ENCODE data around the gene FLNB.
A peak's percentile ranks its signal among the peaks of the same experiment; 100 is the strongest.

Gene FLNB

GRCh38 chr3:58202917-58203360 lies 194.7 kb downstream of the FLNB start:
- H3K27me3 ChIP-seq (ENCODE audit: low read depth): peaks cover 10% of the 10 kb centered on the region
- no peaks in the 10 kb centered on the region for H3K36me3 ChIP-seq (replicated peaks)
- no peak overlapping the region for H3K4me3 ChIP-seq
- no peaks in the 10 kb centered on the region for H3K9me3 ChIP-seq
- in situ Hi-C loops (cut with MboI; ENCODE audit: low sequenced_read_pairs): no loop called here
- no peak for DNase-seq (ENCODE audit: low spot score in 2 of 2)
- H3K4me1 ChIP-seq: no peaks in the 10 kb centered on the region

GRCh38 chr3:58203541-58203940 lies 195.3 kb downstream of the FLNB start:
- no peak for DNase-seq (ENCODE audit: low spot score in 2 of 2)
- Histone ChIP-seq H3K27me3 (ENCODE audit: low read depth) (peaks cover 10% of the 10 kb centered on the region), H3K36me3 (replicated peaks) (no peaks in the 10 kb centered on the region), H3K4me1 (no peaks in the 10 kb centered on the region), H3K9me3 (no peaks in the 10 kb centered on the region), H3K4me3 (no peak overlapping the region)
- in situ Hi-C loops (cut with MboI; ENCODE audit: low sequenced_read_pairs): no loop called here

- in situ Hi-C loops (cut with MboI; ENCODE audit: low sequenced_read_pairs): no loop called here
Observed at GRCh38 chr3:58204720-58205119, 196.5 kb downstream of the FLNB start.

GRCh38 chr3:58205981-58206380 lies 197.8 kb downstream of the FLNB start:
- DNase-seq (ENCODE audit: low spot score in 2 of 2): no peak
- H3K36me3 ChIP-seq (replicated peaks): no peaks in the 10 kb centered on the region
- in situ Hi-C loops (cut with MboI; ENCODE audit: low sequenced_read_pairs): no loop called here
- H3K4me3 ChIP-seq: no peak overlapping the region
- H3K9me3 ChIP-seq: no peaks in the 10 kb centered on the region
- H3K27me3 ChIP-seq (ENCODE audit: low read depth): peaks cover 10% of the 10 kb centered on the region
- no peaks in the 10 kb centered on the region for H3K4me1 ChIP-seq

More at GRCh38 chr3:58204720-58205119, 196.5 kb downstream of the FLNB start:
- Histone ChIP-seq H3K36me3 (replicated peaks) (no peaks in the 10 kb centered on the region), H3K27me3 (ENCODE audit: low read depth) (peaks cover 10% of the 10 kb centered on the region), H3K4me3 (no peak overlapping the region), H3K4me1 (no peaks in the 10 kb centered on the region), H3K9me3 (no peaks in the 10 kb centered on the region)
- DNase-seq (ENCODE audit: low spot score in 2 of 2): no peak

GRCh38 chr3:58206406-58207011 lies 198.3 kb downstream of the FLNB start:
- DNase-seq (ENCODE audit: low spot score in 2 of 2): no peak
- in situ Hi-C loops (cut with MboI; ENCODE audit: low sequenced_read_pairs): no loop called here

GRCh38 chr3:58207954-58208353 lies 199.7 kb downstream of the FLNB start:
- Histone ChIP-seq H3K4me1 (no peaks in the 10 kb centered on the region), H3K9me3 (no peaks in the 10 kb centered on the region), H3K36me3 (replicated peaks) (no peaks in the 10 kb centered on the region), H3K27me3 (ENCODE audit: low read depth) (peaks cover 10% of the 10 kb centered on the region), H3K4me3 (no peak overlapping the region)
- in situ Hi-C loops (cut with MboI; ENCODE audit: low sequenced_read_pairs): no loop called here
- no peak for DNase-seq (ENCODE audit: low spot score in 2 of 2)

More at GRCh38 chr3:58206406-58207011, 198.3 kb downstream of the FLNB start:
- peaks cover 10% of the 10 kb centered on the region for H3K27me3 ChIP-seq (ENCODE audit: low read depth)
- no peaks in the 10 kb centered on the region for H3K9me3 ChIP-seq
- H3K4me3 ChIP-seq: no peak overlapping the region
- no peaks in the 10 kb centered on the region for H3K4me1 ChIP-seq
- H3K36me3 ChIP-seq (replicated peaks): no peaks in the 10 kb centered on the region

- in situ Hi-C loops (cut with MboI; ENCODE audit: low sequenced_read_pairs): no loop called here
- no peaks in the 10 kb centered on the region for H3K36me3 ChIP-seq (replicated peaks)
- H3K4me1 ChIP-seq: no peaks in the 10 kb centered on the region
- peaks cover 10% of the 10 kb centered on the region for H3K27me3 ChIP-seq (ENCODE audit: low read depth)
- no peaks in the 10 kb centered on the region for H3K9me3 ChIP-seq
- DNase-seq (ENCODE audit: low spot score in 2 of 2): no peak
- H3K4me3 ChIP-seq: no peak overlapping the region
Observed at GRCh38 chr3:58209933-58210332, 201.7 kb downstream of the FLNB start.

- in situ Hi-C loops (cut with MboI; ENCODE audit: low sequenced_read_pairs): no loop called here
Observed at GRCh38 chr3:58210761-58211460, 202.7 kb downstream of the FLNB start, which contains the start of gene DNASE1L3. Gene DNASE1L3 (minus strand): TSS chr3:58210972. CDS start chr3:58210906, 66 bp downstream.

GRCh38 chr3:58214484-58215316 lies 206.5 kb downstream of the FLNB start:
- no peaks in the 10 kb centered on the region for H3K9me3 ChIP-seq
- H3K4me3 ChIP-seq: no peak overlapping the region
- no peaks in the 10 kb centered on the region for H3K36me3 ChIP-seq (replicated peaks)
- peaks cover 4% of the 10 kb centered on the region for H3K4me1 ChIP-seq
- in situ Hi-C loops (cut with MboI; ENCODE audit: low sequenced_read_pairs): no loop called here
- no peak for DNase-seq (ENCODE audit: low spot score in 2 of 2)
- H3K27me3 ChIP-seq (ENCODE audit: low read depth): no peaks in the 10 kb centered on the region

More at GRCh38 chr3:58210761-58211460, 202.7 kb downstream of the FLNB start, which contains the start of gene DNASE1L3:
- Histone ChIP-seq H3K27me3 (ENCODE audit: low read depth) (peaks cover 10% of the 10 kb centered on the region; the same call in 1 of the 2 replicates), H3K36me3 (replicated peaks) (no peaks in the 10 kb centered on the region), H3K4me1 (no peaks in the 10 kb centered on the region), H3K9me3 (no peaks in the 10 kb centered on the region), H3K4me3 (no peak within 1 kb of the TSS)
- DNase-seq (ENCODE audit: low spot score in 2 of 2): no peak

- Histone ChIP-seq H3K27me3 (ENCODE audit: low read depth) (no peaks in the 10 kb centered on the region), H3K4me1 (peaks cover 4% of the 10 kb centered on the region), H3K9me3 (no peaks in the 10 kb centered on the region), H3K4me3 (no peak overlapping the region), H3K36me3 (replicated peaks) (no peaks in the 10 kb centered on the region)
- DNase-seq (ENCODE audit: low spot score in 2 of 2): no peak
- in situ Hi-C loops (cut with MboI; ENCODE audit: low sequenced_read_pairs): no loop called here
Observed at GRCh38 chr3:58215317-58216025, 207.2 kb downstream of the FLNB start.

- peak; percentile 20 to 49 for DNase-seq (ENCODE audit: low spot score in 2 of 2)
- Histone ChIP-seq H3K36me3 (replicated peaks) (no peaks in the 10 kb centered on the region), H3K4me1 (peaks cover 4% of the 10 kb centered on the region), H3K4me3 (no peak overlapping the region), H3K9me3 (no peaks in the 10 kb centered on the region), H3K27me3 (ENCODE audit: low read depth) (no peaks in the 10 kb centered on the region)
- in situ Hi-C loops (cut with MboI; ENCODE audit: low sequenced_read_pairs): no loop called here
Observed at GRCh38 chr3:58216496-58217195, 208.4 kb downstream of the FLNB start.

GRCh38 chr3:58217209-58217811 lies 209.1 kb downstream of the FLNB start:
- Histone ChIP-seq H3K4me3 (no peak overlapping the region), H3K9me3 (no peaks in the 10 kb centered on the region), H3K27me3 (ENCODE audit: low read depth) (no peaks in the 10 kb centered on the region), H3K36me3 (replicated peaks) (no peaks in the 10 kb centered on the region), H3K4me1 (peaks cover 4% of the 10 kb centered on the region)
- in situ Hi-C loops (cut with MboI; ENCODE audit: low sequenced_read_pairs): no loop called here
- DNase-seq (ENCODE audit: low spot score in 2 of 2): peak; percentile 66 to 77
